DND-41 (cell line): ENCODE measurements around the gene LILRB3.

ENCODE experiments used
- ATAC-seq: fragments of 200-7000 bp; cut with Tn5 transposase; 3 replicates; pipeline ENCODE4 v1.9.1; 2021; ENCODE audit warnings: low read depth; ENCODE audit not compliant: insufficient read depth
- DNase-seq: peaks from one replicate; pipeline ENCODE4 v3.0.0-alpha.2; 2020
- H2AFZ ChIP-seq: 2 replicates; pipeline ENCODE4 v1.6.0; 2012; ENCODE audit warnings: low read depth, low read length
- H3K27ac ChIP-seq: 2 replicates; pipeline ENCODE4 v1.5.1; 2012; ENCODE audit warnings: low read length, inconsistent platforms
- H3K27me3 ChIP-seq: fragments of 200-600 bp; sonication (generic); 2 replicates; pipeline ENCODE4 v1.6.0; 2012; ENCODE audit warnings: low read length, mild to moderate bottlenecking, inconsistent platforms; ENCODE audit not compliant: insufficient read depth, poor library complexity
- H3K36me3 ChIP-seq: 2 replicates; pipeline ENCODE4 v1.5.1; 2012; ENCODE audit warnings: low read length, inconsistent platforms; ENCODE audit not compliant: insufficient read depth
- H3K4me1 ChIP-seq: 2 replicates; pipeline ENCODE4 v1.5.1; 2012; ENCODE audit warnings: mild to moderate bottlenecking, low read length; ENCODE audit not compliant: insufficient read depth
- H3K4me2 ChIP-seq: 2 replicates; pipeline ENCODE4 v1.6.0; 2012; ENCODE audit warnings: mild to moderate bottlenecking, moderate library complexity, low read length, inconsistent platforms; ENCODE audit not compliant: insufficient read depth
- H3K4me3 ChIP-seq, 2 experiments: fragments of 200-600 bp in 1 of 2; shearing (Covaris generic) in 1 of 2; 2 replicates each; pipeline ENCODE4 v1.5.1; 2012 to 2016; ENCODE audit warnings: inconsistent platforms in 2 of 2, low read length in 2 of 2, mild to moderate bottlenecking in 2 of 2, low read depth in 1 of 2, moderate library complexity in 1 of 2
- H3K79me2 ChIP-seq: 2 replicates; pipeline ENCODE4 v1.6.0; 2012; ENCODE audit warnings: low read length, inconsistent platforms; ENCODE audit not compliant: insufficient read depth
- H3K9ac ChIP-seq: 2 replicates; pipeline ENCODE4 v1.6.0; 2012; ENCODE audit warnings: low read depth, mild to moderate bottlenecking, inconsistent platforms, low read length, moderate library complexity
- H3K9me3 ChIP-seq: 2 replicates; pipeline ENCODE4 v1.5.1; 2012; ENCODE audit warnings: low read length, moderate library complexity, mild to moderate bottlenecking, inconsistent platforms; ENCODE audit not compliant: insufficient read depth, severe bottlenecking
- H4K20me1 ChIP-seq: 2 replicates; pipeline ENCODE4 v1.6.0; 2012; ENCODE audit warnings: low read length; ENCODE audit not compliant: insufficient read depth
- CTCF ChIP-seq: IDR thresholded peaks from 2 replicates; pipeline ENCODE4 v1.5.1; 2012; ENCODE audit warnings: borderline replicate concordance, low read length, moderate library complexity, mild to moderate bottlenecking; ENCODE audit not compliant: poor library complexity, severe bottlenecking; ENCODE audit errors: extremely low read depth
- EZH2 ChIP-seq: IDR thresholded peaks from 3 replicates; pipeline ENCODE4 v1.6.1; 2012; ENCODE audit warnings: borderline replicate concordance, low read depth, mild to moderate bottlenecking, moderate library complexity, low read length, inconsistent platforms; ENCODE audit not compliant: severe bottlenecking

Gene LILRB3

DNA sequence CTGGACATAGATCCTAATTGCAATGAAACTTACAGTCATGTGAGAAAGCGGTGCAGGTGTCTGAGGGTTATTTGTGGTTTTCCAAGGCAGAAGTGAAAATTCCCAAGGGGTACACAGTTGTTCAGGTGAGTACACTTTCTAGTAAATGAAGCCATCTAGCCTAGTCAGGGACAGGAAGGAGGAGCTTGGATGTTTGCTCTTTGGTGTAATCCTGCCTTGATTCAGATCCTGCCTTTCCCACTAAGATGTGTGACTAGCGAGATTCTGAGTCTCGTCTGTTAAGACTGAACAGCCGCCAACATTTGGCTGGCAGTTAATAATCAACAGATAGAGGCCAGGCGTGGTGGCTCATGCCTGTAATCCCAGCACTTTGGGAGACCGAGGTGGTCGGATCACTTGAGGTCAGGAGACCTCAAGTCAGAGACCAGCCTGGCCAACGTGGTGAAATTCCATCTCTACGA is 19.6 kb downstream of the LILRB3 start:
- DNase-seq: no peak
- H3K9me3 ChIP-seq: no peaks in the 10 kb centered on the region
- H3K27ac ChIP-seq: peak overlapping the region; percentile 49; the same call in 1 of the 2 replicates
- H3K4me1 ChIP-seq: peaks cover 62% of the 10 kb centered on the region
- TF ChIP-seq EZH2: no peak
- TF ChIP-seq CTCF: no peak
- peaks cover 72% of the 10 kb centered on the region for H3K36me3 ChIP-seq
- peak overlapping the region in 1 of 2 experiments; percentile 62; a peak in 3 of 4 replicates for H3K4me3 ChIP-seq
- H3K27me3 ChIP-seq: no peaks in the 10 kb centered on the region
- peak overlapping the region; percentile 81 for H3K4me2 ChIP-seq
- no peak overlapping the region for H2AFZ ChIP-seq
- peaks cover 72% of the 10 kb centered on the region for H4K20me1 ChIP-seq
- H3K79me2 ChIP-seq: peaks cover 79% of the 10 kb centered on the region
- H3K9ac ChIP-seq: peak overlapping the region; percentile 72
- ATAC-seq: no peak

- no peak for DNase-seq
- Histone ChIP-seq H4K20me1 (peaks cover 60% of the 10 kb centered on the region), H3K79me2 (peaks cover 69% of the 10 kb centered on the region), H3K4me2 (peak overlapping the region; percentile 81), H3K36me3 (peaks cover 60% of the 10 kb centered on the region), H3K4me3 (peak overlapping the region; percentile 38 to 62; a peak in 3 of 4 replicates), H3K9ac (peak overlapping the region; percentile 72), H2AFZ (no peak overlapping the region), H3K9me3 (no peaks in the 10 kb centered on the region), H3K27ac (no peak overlapping the region), H3K4me1 (peaks cover 62% of the 10 kb centered on the region), H3K27me3 (no peaks in the 10 kb centered on the region)
- ATAC-seq: no peak
- TF ChIP-seq EZH2 (no peak), CTCF (no peak)
Observed at GRCh38 chr19:54201980-54202379, 20.8 kb downstream of the LILRB3 start.

GRCh38 chr19:54201172-54201701 is 21.6 kb downstream of the LILRB3 start:
- no peaks in the 10 kb centered on the region for H3K9me3 ChIP-seq
- H3K36me3 ChIP-seq: peaks cover 52% of the 10 kb centered on the region
- H3K79me2 ChIP-seq: peaks cover 61% of the 10 kb centered on the region
- peak overlapping the region; percentile 98 for H3K27ac ChIP-seq
- no peak for TF ChIP-seq CTCF
- TF ChIP-seq EZH2: no peak
- no peaks in the 10 kb centered on the region for H3K27me3 ChIP-seq
- peak overlapping the region; percentile 72 for H3K9ac ChIP-seq
- no peak for ATAC-seq
- peaks cover 53% of the 10 kb centered on the region for H4K20me1 ChIP-seq
- no peak for DNase-seq
- peaks cover 54% of the 10 kb centered on the region for H3K4me1 ChIP-seq
- peak overlapping the region; percentile 38 to 62 for H3K4me3 ChIP-seq
- H3K4me2 ChIP-seq: peak overlapping the region; percentile 81
- H2AFZ ChIP-seq: no peak overlapping the region
